ENCODE results near the gene CKAP2L. TPM values are rescaled to one million over a fixed set of nuclear protein-coding genes. Genes with fewer than 3 reads are reported as not detected.

The CKAP2L gene
- total RNA-seq, 1 donor from 2014 or later, result 11.5 TPM

DNA sequence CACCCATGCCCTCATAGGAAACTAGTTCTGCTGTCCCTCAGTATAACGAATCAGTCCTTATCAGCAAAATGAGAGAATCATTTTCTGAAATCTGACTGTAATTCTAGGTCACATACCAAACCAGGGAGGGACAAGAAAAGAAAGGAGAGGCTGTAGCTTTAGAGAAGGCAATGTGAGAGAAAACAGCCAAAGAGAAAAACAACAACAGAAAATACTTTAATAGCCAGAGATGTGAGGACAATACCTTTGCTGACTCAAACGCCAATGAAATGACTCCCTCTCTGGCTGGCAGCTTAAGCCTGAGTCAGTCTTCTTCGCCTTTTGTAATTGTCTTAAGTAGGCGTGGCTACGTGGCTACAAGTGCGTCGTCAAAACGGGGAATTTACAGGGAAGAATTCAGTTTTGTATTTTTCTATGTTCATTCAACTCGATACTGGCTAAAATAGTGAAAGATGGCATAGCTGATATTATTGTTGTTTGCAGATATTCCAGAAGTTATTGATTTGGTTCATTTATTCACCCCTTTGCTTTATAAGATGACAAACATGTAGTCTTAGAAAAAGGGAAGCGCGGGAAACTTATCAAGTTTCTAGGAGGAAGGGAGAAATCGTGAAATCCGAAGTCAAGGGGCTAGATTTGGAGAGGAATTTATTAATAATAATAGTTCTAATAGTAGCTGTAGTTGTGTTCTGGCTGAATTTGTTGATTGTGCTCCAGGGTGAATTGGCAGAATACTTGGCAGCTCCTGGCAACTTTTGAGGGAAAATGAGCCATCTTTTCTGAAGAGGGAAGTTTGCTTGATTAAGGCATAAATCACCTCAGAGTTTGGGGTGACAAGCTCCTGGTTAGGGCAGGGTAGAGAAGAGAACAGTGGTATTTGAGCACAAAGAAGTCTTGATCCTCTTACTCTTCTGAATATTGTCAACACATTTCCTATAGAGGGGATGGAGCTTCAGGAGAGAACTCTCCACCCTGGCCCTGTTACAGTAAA lies 20.1 kb upstream of the CKAP2L start, which contains the start of gene IL1A:
Gene IL1A (minus strand): TSS at position 295 of the 991 bp plus-strand sequence. CDS start 723 bp downstream, outside the sequence.
- no peak within 1 kb of the TSS for H3K4me3 Mint-ChIP-seq (ENCODE audit: low read depth)
- no peak for DNase-seq (ENCODE audit: low spot score, unreplicated experiment)
- TF ChIP-seq, protein P1, sequence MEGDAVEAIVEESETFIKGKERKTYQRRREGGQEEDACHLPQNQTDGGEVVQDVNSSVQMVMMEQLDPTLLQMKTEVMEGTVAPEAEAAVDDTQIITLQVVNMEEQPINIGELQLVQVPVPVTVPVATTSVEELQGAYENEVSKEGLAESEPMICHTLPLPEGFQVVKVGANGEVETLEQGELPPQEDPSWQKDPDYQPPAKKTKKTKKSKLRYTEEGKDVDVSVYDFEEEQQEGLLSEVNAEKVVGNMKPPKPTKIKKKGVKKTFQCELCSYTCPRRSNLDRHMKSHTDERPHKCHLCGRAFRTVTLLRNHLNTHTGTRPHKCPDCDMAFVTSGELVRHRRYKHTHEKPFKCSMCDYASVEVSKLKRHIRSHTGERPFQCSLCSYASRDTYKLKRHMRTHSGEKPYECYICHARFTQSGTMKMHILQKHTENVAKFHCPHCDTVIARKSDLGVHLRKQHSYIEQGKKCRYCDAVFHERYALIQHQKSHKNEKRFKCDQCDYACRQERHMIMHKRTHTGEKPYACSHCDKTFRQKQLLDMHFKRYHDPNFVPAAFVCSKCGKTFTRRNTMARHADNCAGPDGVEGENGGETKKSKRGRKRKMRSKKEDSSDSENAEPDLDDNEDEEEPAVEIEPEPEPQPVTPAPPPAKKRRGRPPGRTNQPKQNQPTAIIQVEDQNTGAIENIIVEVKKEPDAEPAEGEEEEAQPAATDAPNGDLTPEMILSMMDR (IDR thresholded peaks at IDR 0.05; ENCODE audit: unreplicated experiment), result no peak
- H3K27ac Mint-ChIP-seq, result no peak within 1 kb of the TSS
- peaks cover 7% of the 10 kb centered on the region for H3K4me1 Mint-ChIP-seq (ENCODE audit: low read depth)
- peaks cover 23% of the 10 kb centered on the region for H3K27me3 Mint-ChIP-seq
- no peaks in the 10 kb centered on the region for H3K36me3 Mint-ChIP-seq (ENCODE audit: insufficient read depth)
- H3K9me3 Mint-ChIP-seq (ENCODE audit: low read depth), result no peaks in the 10 kb centered on the region

DNA sequence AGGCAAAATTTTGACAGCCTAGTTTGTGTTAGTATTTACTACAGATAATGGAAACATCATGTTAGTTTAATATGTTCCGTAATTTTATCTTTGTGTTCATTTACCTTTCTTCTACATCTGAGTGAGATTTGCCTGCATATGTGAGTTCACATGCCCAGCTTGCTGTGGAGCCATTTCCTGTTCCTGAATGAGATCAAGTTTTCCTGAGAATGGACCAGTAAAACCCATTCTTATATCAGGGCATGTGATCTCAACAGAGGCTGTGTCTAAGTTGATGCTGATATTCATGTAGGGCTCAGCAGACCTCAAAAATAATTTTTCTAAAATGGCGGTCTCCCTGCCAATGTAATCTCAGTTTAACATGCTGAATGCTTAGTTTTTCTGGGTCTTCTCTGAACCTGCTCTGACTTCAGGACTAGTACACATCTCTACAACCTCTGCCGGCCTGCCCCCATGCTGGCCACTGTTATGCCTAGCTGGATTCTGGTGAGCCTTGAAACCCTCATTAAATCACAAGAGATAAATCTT lies 18.8 kb upstream of the CKAP2L start:
- Mint-ChIP-seq H3K9me3 (ENCODE audit: low read depth) (no peaks in the 10 kb centered on the region), H3K4me3 (ENCODE audit: low read depth) (no peak overlapping the region), H3K4me1 (ENCODE audit: low read depth) (peaks cover 4% of the 10 kb centered on the region), H3K27ac (no peak overlapping the region), H3K36me3 (ENCODE audit: insufficient read depth) (no peaks in the 10 kb centered on the region), H3K27me3 (peaks cover 23% of the 10 kb centered on the region)
- no peak for DNase-seq (ENCODE audit: low spot score, unreplicated experiment)
- TF ChIP-seq, protein P1 (IDR thresholded peaks at IDR 0.05; ENCODE audit: unreplicated experiment), result no peak

DNA sequence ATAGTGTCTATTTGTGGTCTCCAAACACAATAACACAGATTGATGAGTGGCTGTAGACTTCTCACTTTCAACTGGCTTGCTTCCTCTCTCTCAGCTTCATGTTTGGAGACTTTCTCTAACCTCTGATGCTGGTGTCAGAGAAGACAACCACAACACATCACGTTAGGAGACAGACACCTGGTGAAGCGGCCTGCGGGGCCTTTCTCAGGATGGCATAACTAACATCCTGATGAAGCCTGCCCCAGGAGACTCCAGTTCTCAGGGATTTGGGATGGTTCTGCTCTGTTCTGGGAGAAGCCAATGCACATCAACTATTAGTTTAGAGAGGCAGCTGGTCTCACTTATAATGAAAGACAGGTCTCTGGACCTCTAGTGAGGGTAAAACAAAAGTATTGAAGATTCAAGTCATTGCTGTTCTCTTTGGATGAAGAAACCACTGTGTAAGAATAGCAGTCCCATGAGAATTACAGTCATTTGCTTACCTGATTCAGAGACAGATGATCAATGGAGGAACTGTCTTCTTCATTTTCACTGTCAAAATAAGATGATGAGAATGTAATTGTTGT lies 17.9 kb upstream of the CKAP2L start:
- no peak for DNase-seq (ENCODE audit: low spot score, unreplicated experiment)
- no peaks in the 10 kb centered on the region for H3K9me3 Mint-ChIP-seq (ENCODE audit: low read depth)

DNA sequence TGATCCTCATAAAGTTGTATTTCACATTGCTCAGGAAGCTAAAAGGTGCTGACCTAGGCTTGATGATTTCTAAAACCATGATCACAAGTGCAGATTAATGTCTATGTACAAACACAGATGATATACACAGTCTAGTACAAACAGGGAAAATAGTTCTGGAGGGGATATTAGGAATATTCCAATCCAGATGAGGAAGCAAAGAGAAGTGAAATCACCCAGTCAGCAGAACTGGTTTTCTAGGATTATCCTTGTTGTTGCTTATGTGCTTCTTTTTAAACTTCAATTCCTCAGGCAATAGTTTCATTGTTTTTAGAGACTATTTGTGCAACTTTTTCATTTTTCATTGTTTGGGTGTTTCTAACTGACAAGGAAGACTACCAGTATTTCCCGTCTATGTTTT lies 15.2 kb upstream of the CKAP2L start:
- Mint-ChIP-seq H3K27me3 (peaks cover 23% of the 10 kb centered on the region), H3K4me3 (ENCODE audit: low read depth) (no peak overlapping the region), H3K9me3 (ENCODE audit: low read depth) (no peaks in the 10 kb centered on the region), H3K27ac (no peak overlapping the region), H3K4me1 (ENCODE audit: low read depth) (peaks cover 11% of the 10 kb centered on the region), H3K36me3 (ENCODE audit: insufficient read depth) (no peaks in the 10 kb centered on the region)
- no peak for DNase-seq (ENCODE audit: low spot score, unreplicated experiment)
- TF ChIP-seq, protein P1 (IDR thresholded peaks at IDR 0.05; ENCODE audit: unreplicated experiment), result no peak

More for the DNA sequence above, 17.9 kb upstream of the CKAP2L start:
- Mint-ChIP-seq H3K27ac (no peak overlapping the region), H3K4me1 (ENCODE audit: low read depth) (peaks cover 7% of the 10 kb centered on the region), H3K4me3 (ENCODE audit: low read depth) (no peak overlapping the region), H3K36me3 (ENCODE audit: insufficient read depth) (no peaks in the 10 kb centered on the region), H3K27me3 (peaks cover 23% of the 10 kb centered on the region)
- TF ChIP-seq, protein P1 (IDR thresholded peaks at IDR 0.05; ENCODE audit: unreplicated experiment), result no peak

DNA sequence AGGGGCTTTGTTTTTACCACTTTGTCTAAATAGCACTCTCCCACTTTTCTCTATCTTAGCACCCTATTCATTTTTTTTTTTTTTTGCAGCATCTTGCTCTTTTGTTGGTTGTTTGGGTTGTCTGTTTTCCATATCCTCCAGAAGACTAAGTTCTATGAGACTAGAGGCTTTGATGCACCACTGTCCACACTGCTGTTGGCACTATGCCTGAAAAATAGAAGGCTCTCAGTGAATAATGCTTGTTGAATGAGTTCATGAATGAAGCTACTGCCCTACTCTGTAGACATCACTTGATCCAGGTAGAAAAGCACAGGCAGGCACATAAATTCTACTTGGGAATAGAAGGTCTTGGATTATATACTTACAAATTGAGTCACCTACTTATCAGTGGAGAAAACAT lies 12.6 kb upstream of the CKAP2L start:
- TF ChIP-seq, protein P1 (IDR thresholded peaks at IDR 0.05; ENCODE audit: unreplicated experiment), result no peak
- H3K36me3 Mint-ChIP-seq (ENCODE audit: insufficient read depth), result no peaks in the 10 kb centered on the region
- H3K4me1 Mint-ChIP-seq (ENCODE audit: low read depth), result peaks cover 7% of the 10 kb centered on the region
- H3K4me3 Mint-ChIP-seq (ENCODE audit: low read depth), result no peak overlapping the region
- DNase-seq (ENCODE audit: low spot score, unreplicated experiment), result no peak
- peaks cover 5% of the 10 kb centered on the region for H3K27me3 Mint-ChIP-seq
- no peaks in the 10 kb centered on the region for H3K9me3 Mint-ChIP-seq (ENCODE audit: low read depth)
- no peak overlapping the region for H3K27ac Mint-ChIP-seq

Measured in progenitor cell of endocrine pancreas (in vitro differentiated cells).